NCI-H2107 treated with DMSO at 0.1 percent for 48 hours (cell line): ENCODE results near the gene IRAK4.
A peak's percentile ranks its signal among the peaks of the same experiment; 100 is the strongest.
"Not testable (repeated sequence)": the region's sequence is repeated elsewhere in the genome, so short reads cannot be mapped to it uniquely, and the experiment has no call there.

Source experiments
- DNase-seq: peaks from one replicate; lab custom pipeline; 2025; ENCODE audit not compliant: unreplicated experiment; lab: John Stamatoyannopoulos, UW

Gene IRAK4

DNA sequence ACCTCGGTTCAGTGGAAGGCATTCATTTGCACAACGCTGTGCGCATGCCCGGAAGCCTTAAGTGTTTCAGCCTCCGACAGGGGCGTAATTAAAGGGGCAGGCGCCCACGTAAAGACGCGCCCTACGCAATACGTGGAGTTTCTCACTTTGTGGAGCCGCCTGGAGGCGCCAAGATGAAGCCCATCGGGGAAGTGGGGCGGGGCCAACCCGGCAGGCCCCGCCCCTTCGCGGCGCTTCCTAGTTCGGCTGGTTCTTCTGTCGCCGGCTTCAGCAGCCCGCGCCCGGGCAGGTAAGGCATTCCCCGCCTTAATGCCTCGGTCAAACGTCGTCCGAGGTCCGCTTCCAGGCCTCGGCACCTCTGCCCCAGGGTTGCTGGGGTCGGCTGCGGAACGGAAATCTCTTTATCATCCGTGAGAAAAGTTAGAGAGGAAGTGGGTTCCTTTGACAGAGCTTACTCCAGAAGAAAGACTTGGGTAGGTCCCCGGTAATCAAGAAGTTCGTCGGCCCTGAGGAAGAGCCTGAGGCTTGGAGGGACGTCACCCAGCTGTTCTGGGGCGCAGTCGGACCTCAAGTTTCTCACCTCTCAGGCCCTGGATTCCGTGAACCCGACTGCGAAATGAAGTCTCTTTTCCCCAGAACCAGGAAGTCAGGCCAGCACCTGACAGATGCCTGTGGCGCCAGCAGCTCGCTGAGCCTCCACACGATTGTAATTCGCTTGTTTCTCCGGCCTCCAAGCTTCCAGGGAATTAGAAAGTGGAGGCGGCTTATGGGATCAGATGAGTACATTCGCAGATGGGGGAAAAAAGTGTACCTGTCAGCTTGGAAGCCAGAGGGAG is at the start of gene IRAK4, which contains the start of gene PUS7L:
TSS of gene IRAK4 (plus strand) at position 224 of the 836 bp plus-strand sequence. CDS start 9,161 bp downstream, outside the sequence.
TSS of gene PUS7L (minus strand) at position 63 of the 836 bp plus-strand sequence. CDS start 3,545 bp downstream, outside the sequence.
- DNase-seq, result peak; percentile 96

DNA sequence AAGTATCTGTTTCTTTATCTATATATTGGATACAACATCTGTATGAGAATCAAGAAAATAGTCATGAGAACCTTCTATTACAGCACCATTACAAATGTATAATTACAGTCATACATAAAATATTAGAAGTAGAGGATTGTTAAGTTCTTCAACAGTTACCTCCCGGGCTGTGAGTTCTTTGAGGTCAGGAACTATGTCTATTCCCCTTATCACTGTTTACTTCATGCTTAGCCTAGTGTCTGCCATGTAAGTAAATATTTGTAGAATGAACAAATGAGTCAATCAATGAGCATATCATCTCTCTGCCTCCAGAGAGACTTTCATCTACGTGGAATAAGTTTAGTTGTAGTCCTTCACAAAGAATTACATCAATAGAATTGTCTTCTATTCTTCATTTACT is 47.4 kb upstream of the IRAK4 start:
- no peak for DNase-seq

DNA sequence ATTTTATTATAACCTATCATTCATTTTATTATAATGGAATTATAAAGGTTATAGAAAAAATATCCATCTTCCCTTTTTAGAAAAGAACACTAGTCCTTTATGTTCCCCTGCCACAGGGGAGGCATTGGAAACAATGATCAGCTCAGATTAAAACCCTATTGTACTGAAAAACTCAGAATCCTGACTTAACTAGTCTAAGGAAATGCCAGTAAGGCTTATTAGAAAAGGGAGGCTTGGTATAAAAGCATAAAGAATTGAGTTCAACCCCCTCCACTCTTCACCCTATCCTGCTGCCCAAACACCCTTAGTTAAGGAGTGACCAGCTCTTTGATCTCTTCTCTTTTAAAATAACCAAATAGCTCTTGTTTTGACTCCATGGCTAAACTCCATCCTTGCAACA is 36.1 kb upstream of the IRAK4 start:
- no peak for DNase-seq

DNA sequence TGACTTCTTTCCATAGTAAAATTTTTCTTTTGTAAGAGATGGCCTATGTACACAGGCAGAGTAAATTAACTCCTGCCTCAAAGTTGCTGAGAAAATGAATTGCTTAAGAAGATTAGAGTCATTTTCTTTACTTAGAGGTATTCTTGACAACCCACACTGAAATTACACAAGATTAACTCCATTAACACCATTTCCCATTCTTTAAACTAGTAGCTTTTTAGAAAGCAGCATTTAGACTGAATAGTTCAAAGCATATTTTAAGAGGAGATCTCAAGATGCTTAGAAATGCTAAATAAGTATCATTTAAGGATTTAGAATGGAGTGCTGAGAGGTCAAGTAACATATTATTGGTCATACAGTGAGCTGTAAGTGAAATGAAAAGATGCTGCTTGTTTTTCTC is 35.6 kb upstream of the IRAK4 start:
- DNase-seq, result no peak

DNA sequence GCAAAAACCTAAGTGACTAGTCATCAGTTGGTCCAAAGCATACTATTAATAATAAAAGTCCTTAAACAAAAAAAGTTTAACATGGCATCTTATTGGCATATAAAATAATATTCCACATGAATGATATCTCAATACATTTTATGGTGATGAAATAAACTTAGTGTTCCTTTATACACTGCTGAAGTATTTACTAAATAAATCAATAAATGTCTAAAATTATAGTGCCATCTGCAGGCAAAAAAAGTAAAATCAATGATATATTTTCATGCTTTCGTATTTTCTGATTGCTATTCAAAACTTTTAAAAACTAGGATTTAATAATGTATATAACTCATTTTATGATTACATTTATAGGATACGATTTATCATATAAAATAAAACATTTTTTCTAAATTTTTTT is 30.6 kb upstream of the IRAK4 start:
- no peak for DNase-seq

DNA sequence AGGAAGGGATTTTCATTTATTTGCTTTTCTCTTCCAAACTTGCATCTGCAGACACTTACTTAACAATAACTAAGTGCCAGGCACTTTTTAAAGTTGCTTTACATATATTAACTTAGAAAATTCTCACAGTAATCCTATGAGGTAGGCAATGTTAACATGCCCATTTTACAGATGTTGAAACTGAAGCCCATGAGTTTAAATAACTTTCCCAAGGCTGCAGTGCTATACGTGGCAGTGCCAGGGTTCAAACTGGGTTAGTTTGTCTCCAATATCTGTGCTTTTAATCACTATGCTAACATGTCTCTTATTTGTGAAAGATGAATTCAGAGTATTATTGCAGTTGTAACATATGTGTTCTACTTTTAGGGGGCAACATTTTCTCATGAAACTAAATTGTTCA is 30.1 kb upstream of the IRAK4 start:
- DNase-seq, result no peak

DNA sequence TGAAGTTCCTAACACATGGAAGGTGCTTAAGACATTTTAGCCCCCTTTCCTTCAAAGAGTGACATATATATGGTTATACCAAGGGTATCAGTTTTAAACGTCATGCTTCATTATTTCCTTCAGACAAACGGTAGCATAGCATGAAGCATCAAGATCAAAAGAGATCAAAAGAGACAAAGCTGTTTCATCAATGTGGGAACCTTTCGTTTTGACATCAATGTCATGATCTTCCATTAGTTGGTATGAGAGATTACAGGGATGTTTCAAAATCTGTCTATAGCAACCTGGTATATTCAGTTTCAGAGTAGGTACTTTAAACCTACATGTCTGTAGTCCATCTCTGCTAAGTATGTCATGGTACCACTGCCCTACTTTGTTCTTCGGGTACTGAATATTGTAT is 28.5 kb upstream of the IRAK4 start:
- no peak for DNase-seq

DNA sequence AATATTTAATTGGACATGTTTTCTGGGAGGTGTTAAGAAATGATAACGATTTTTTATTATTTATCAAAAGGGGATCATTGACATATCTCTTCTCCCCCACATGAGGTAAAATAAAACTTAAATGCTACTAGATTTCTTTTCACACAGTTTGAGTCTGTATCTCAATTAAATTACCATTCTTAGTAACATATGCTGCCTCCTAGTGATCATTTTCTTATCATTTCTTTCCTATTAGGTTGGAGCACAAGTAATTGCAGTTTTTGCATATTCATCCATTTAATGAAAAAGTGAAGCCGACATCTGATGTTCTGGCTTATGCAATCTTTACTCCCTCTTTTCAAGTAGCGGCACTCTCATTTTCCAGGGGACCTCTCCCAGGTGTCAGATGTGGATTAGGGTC is 25.1 kb upstream of the IRAK4 start:
- DNase-seq, result no peak

DNA sequence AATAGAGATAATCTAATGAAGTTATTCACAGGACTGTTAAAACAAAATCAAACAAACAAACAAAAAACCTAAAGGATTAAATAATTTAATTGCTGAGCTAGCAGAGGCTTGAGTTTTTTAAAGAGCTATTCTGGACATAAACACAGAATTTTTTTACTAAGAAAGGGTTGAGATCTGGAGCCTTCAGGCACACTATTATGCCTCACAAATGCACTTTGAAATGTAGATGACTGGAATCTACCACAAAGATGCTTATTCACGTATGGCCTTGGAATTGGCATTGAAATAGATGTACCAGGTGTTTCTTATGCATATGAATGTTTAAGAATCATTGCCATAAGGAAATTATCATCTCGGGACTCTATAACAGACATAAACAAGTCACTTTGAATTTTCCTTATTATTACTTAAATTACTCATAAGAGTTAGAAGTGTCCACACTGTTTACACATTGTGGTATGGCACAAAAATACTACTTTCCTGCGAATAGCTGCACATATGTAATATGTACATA is 21.8 kb upstream of the IRAK4 start:
- no peak for DNase-seq

DNA sequence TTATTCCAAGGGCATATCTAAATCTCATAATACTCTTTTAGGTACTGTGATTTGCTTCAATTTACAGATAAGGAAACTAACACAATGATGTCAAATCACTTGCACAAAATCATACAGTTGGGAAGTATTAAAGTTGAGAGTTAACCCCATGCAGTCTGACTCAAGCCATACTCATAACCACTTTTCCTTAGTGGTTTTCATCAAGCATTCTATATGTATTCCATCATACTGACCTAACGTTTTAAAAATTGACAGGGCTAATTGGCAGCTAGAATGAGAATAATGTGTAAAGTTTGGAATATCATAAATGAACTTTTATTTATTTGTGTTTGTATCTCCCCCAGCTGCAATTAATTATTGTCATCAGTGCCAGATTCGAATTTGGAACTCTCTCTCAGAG is 21.1 kb upstream of the IRAK4 start:
- DNase-seq, result no peak

DNA sequence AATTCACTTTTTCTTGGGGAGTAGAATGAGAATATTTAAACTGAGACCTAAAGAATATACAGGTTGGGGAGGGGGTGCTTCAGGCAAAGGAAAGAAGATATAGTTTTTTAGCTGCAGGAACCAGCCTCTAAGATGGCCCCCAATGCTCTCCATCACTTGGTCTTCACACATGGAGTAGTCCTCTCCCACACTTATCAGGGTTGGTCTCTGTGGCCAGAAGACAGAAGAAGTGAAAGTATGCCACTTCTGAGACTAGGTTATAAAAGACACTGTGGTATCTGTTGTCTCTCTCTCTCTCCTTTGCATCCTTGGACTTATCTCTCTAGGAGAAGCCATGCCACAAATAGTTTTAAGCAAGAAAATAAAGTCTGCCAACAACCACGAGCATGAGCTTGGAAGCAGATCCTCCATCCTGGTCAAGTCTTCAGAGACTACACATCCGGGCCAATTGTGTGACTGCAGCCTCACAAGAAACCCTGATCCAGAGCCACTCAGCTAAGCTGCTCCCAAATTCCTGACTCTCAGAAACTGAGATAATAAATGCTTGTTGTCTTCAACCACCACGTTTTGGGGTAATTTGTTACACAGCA is 18.1 kb upstream of the IRAK4 start:
- DNase-seq, result no peak

DNA sequence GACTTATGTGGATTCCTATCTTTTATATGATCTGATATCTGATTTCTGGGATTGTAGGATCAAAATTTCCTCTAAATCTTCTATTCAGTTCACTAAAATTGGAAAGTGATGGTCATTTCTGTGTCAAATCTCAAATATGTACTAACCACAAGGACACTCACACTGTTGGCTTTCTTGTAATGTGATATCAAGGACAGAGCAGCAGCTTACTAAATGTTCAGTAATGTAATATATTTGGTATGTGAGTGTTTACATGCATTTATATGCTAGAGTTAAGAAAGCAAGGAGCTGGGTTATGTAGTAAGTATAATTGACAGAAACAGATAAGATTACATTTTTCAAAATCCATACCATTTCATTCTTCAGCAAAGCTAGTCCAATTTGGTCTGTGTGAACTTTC is 16.6 kb upstream of the IRAK4 start:
- DNase-seq, result no peak

DNA sequence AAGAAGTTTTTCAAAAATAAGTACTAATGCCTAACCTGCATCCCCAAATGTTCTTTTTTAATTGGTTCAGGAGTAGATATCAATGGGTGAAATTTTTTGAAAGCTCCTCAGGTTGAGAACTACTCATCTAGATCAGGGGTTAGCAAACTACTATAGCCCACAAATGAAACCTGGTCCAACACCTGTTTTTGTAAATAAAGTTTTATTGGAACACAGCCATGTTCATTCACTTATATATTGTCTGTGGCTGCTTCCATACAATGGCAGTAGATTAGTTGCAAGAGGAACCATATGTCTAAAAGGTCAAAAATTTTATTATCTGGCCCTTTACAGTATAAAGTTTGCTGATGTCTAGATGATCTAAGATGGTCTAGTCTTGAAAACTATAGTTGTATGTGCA is 13.9 kb upstream of the IRAK4 start:
- DNase-seq, result no peak

DNA sequence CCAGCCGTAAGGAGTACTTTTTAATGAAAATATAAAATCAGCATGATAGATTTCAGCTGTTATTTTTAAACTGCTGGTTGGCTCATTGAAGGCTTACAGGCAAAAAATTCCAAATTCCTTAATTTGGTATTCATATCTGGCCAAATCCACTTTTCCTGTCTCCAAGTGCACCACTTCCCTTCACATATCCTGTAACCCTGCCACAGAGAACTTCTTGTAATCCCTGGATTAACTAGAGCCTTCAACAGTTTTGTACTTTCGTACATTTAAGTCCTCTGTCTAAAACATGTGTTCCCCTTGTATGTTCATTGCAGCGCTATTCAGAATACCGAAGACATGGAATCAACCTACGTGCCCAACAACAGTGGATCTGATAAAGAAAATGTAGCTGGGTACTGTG is 9.7 kb upstream of the IRAK4 start:
- DNase-seq, result no peak

DNA sequence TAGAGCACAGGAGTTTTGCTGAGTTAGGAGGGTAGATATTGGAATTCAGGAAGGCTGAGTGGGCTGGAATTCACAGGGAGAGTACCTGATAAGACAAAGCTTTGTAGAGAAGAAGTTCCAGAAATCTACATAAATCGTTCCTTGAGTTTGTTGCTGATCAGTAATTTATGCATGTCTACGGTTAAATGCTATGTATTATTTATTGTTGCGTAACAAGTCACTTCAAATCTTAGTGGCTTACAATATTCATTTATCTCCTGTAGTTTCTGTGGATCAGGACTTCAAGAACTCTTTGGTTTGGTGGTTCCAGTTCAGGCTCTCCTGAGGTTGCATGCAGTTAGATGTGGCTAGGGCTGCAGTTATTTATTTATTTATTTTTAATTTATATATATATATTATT is 7.9 kb upstream of the IRAK4 start:
- no peak for DNase-seq

DNA sequence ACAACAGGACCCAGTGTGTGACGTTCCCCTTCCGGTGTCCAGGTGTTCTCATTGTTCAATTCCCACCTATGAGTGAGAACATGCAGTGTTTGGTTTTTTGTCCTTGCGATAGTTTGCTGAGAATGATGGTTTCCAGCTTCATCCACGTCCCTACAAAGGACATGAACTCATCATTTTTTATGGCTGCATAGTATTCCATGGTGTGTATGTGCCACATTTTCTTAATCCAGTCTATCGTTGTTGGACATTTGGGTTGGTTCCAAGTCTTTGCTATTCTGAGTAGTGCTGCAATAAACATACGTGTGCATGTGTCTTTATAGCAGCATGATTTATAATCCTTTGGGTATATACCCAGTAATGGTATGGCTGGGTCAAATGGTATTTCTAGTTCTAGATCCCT is 7.4 kb upstream of the IRAK4 start:
- not testable (repeated sequence) for DNase-seq

DNA sequence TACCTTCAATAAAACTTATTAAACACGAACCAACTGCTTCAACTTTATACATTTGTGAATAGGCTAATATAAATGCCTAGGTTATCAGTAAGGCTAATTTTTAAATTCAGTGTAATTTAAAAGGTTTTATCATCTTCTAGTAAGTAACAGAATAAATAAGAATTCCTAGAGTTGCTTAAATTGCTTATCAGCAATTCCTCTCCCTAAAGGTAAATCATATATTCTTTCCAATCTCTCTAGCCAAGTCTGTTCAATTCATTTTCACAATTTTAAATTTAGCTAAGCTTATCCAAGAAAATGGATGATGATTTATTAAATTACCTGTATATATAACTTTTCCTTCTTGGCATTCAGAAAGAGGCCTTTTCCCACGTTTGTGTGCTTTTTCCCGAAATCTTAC is 4.7 kb upstream of the IRAK4 start:
- DNase-seq, result no peak

DNA sequence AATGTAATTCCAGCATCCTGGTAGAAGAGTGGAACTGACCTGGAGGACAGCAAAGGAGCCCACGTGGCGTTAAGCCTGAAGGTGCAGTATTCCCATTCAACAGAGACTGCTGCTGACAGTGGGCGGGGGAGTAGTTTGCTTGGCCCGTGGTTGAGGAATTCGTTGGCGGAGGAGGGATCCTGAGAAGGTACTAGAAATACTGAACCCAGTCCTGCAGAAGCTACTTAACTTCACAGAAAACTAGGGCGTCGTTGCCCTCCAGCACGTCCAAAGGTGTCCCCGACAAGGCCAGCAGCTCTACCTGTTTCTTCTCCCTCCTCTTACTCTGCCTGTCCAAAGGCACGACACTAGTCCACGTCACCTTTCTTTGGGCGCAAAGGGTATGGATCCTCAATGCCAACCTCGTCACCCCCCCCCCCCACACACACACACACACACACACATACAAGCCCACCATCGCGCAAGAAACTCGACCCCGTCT is 464 bp upstream of the IRAK4 start:
- DNase-seq, result peak; percentile 67

DNA sequence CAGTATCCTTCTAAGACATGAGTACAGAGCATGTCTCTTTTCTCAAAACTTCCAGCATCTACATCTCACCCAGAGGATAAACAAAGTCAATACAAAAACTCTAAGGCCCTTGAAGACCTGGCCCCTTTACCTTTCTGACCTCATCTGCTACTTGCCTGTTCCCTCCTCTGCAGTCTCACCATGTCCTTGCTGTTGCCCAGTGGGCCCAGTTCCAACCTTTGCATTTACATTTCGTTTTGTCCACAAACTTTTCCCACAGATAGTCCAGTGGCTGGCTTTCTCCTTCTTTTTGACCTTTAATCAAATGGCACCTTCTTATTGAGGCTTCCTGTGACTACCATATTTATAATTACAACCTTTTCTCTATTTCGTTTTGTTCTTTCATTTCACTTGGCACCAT is 1.6 kb downstream of the IRAK4 start:
- no peak for DNase-seq

DNA sequence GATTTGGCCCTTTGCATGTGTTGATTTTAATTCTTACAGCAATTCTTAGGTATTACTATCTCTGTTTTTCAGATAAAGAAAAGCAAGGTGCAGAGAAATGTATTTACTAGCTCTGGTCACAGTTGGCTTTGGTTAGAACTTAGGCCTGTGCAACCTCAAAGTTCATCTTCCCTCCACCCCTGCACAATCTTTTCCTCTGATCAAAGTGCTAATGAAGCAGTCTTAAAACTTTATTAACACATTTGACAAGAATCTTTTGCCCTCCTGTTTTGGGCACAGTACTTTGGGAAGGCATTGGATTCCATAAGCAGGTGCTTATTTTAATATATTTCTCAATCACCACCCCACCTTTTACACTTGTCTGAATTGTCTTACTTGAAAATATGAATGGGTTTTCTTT is 2.7 kb downstream of the IRAK4 start:
- DNase-seq, result no peak

DNA sequence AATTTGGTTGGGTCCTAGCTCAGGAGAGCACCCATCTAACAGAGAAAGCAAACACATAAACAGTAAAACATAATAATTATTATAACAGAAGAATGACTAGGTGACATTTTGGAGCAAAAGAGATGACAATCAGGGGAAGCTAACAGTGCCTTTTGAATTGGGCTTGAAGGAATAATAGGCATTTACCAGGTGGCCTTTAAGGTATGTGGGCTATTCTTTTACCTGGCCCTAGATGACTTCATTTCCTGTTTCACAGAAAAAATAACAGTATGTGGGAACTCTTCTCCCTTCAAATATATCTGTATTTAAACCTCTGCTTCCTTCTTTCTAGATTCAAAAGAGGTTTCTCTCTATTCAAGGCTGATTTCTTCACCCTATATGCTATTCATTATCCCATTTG is 3.8 kb downstream of the IRAK4 start:
- DNase-seq, result no peak

DNA sequence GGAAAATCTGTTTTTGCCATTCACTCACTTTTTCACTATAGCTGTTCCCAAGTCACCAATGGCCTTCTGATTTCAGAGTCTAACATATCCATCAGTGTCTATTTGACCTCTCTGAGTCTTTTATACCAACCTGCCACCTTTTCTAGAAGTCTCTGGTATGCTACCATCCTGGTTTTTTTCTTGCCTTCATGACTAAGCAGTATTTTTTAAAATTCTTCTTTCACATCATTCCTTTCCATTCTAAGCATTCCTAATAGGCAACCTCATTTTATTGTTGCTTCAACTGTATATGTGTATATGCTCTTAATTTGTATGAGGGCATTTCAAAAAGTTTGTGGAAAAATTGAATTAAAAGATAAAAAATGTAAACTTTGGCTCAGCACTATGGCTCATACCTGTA is 5.0 kb downstream of the IRAK4 start:
- no peak for DNase-seq
